ENCODE results near the gene DMPK. TPM values are rescaled to one million over a fixed set of nuclear protein-coding genes. Genes with fewer than 3 reads are reported as not detected.

Gene DMPK
- polyA plus RNA-seq, 3 donors from 2014 or later = 0.34 to 2.7 (median 1.2) TPM

DNA sequence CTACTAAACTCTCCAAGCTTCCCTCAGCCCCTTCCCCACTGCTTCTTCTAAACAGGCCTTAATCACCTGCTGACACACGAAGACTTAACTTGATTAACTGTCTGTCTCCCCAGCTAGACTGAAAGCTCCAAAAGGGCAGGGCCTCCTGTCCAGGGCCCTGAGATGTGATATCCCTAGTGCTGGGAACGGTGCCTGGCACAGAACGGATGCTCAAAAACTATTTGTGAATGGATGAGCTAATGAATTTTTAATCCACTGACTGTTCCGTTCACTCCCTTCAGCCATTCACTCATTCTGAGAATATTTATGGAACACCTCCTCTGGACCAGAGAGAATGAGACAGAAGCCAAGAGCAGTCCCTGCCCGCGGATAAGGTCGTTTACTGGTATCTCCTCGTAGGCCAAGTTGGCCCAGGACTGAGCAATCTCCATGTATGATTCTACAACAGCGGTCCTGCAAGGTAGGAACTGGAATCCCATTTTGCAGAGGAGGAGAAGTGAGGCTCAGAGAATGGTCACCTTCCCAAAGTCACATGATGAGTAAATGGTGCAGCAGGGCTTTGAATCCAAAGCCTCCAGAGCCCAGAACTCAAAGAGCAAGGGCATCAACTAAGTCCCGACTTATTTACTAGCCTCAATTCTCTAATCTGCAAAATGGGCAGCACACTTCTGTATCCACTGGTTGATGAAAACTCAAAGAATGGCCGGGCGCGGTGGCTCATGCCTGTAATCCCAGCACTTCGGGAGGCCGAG is 6.9 kb upstream of the DMPK start:
- peaks cover 32 to 36% of the 10 kb centered on the region in 2 donors for H3K4me1 Mint-ChIP-seq
- peaks cover 19 to 25% (median 25%) of the 10 kb centered on the region in 3 donors for H3K27me3 Mint-ChIP-seq (ENCODE audit: low read depth in 3 of 3)
- no peak overlapping the region for H3K4me3 Mint-ChIP-seq

DNA sequence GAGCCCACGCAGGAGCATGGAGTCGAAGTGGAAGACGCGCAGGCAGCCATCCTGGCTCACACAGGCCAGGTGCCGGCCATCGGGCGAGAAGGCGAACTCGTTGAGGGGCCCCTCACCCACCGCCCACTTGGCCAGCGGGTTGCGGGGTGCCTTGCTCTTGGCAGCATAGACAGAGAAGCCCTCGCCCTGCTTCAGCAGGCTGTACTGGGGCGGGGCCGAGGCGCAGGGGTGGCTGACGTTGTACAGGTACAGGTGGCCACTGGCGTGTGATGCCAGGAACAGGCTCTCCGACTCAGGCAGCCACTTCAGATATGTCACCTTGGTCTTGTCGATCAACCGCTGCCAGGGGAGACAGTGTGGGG is 4.2 kb upstream of the DMPK start:
- no peak for DNase-seq
- H3K27me3 Mint-ChIP-seq (ENCODE audit: low read depth in 3 of 3) = peaks cover 2 to 12% (median 5%) of the 10 kb centered on the region in 3 donors
- no peak overlapping the region for H3K4me3 Mint-ChIP-seq
- H3K36me3 Mint-ChIP-seq = peaks cover 13 to 38% (median 16%) of the 10 kb centered on the region in 3 donors
- H3K4me1 Mint-ChIP-seq = peaks cover 11 to 18% of the 10 kb centered on the region in 2 donors
- no peaks in the 10 kb centered on the region for H3K9me3 Mint-ChIP-seq
- H3K27ac Mint-ChIP-seq = no peak overlapping the region

More for the DNA sequence above, 6.9 kb upstream of the DMPK start:
- no peak overlapping the region for H3K27ac Mint-ChIP-seq
- peaks cover 13 to 38% (median 21%) of the 10 kb centered on the region in 3 donors for H3K36me3 Mint-ChIP-seq
- no peaks in the 10 kb centered on the region for H3K9me3 Mint-ChIP-seq
- DNase-seq = no peak

DNA sequence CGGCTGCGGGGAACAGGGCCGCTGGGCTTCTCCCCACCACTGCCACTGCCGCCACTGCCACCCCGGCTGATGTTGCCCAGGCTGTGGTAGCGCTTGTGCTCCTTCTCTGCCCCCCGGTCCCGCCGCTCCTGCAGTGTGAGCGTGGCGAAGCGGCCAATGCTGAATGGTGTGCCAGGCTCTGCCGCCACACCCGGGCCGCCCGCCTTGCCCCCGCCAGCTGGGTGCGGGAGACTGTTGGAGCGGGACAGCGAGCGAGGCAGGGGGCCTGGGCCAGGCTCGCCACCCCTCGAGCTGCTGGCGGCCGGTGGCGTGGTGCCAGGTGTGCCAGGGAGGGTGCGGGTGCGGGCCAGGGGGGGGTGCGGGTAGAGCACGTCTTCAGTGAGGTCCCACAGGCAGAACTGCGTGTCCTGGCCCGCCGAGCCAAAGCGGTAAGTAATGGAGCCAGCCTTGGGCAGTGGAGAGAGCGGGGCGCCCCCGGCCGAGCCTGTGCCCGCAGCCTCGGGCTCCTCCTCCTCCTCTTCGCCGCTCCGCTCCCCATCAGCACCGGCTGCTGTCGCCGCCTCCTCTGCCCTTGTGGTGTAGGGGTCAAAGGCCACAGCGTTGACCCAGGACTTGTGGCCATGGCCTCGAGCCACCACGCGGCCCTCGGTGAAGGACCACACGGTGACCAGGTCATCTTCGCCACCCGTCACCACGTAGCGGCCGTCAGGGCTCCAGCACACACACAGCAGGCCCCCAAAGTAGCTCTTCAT is 3.7 kb upstream of the DMPK start:
- Mint-ChIP-seq H3K36me3 (peaks cover 13 to 37% (median 16%) of the 10 kb centered on the region in 3 donors), H3K27me3 (ENCODE audit: low read depth in 3 of 3) (peaks cover 2 to 6% (median 2%) of the 10 kb centered on the region in 3 donors), H3K4me3 (no peak overlapping the region), H3K9me3 (no peaks in the 10 kb centered on the region), H3K4me1 (peaks cover 5 to 13% of the 10 kb centered on the region in 2 donors), H3K27ac (no peak overlapping the region)
- DNase-seq = no peak

DNA sequence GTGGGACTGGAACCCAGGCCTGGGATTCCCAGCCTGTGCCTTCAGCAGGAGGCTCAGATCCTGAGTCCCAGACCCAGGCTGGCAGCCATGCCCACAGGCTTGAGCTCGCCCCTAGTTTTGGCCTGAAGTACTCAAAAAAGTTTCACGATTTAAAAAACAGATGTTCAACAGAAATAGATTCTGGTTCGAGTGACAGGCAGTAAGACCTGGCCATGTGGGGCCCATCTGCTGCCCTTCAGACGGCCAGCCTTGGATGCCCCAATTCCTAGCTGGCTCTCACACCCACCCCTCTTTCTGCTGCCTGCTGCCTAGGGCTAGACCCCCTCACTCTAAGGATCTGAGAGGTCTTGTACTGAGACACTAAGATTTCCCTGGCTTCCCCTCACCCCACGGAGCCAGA is 2.8 kb upstream of the DMPK start:
- H3K36me3 Mint-ChIP-seq = peaks cover 13 to 34% (median 16%) of the 10 kb centered on the region in 3 donors
- no peak overlapping the region for H3K27ac Mint-ChIP-seq
- no peaks in the 10 kb centered on the region for H3K9me3 Mint-ChIP-seq
- peaks cover 0 to 9% of the 10 kb centered on the region in 2 donors for H3K4me1 Mint-ChIP-seq
- H3K27me3 Mint-ChIP-seq (ENCODE audit: low read depth in 3 of 3) = peaks cover 2 to 5% (median 2%) of the 10 kb centered on the region in 3 donors
- no peak for DNase-seq
- no peak overlapping the region for H3K4me3 Mint-ChIP-seq

DNA sequence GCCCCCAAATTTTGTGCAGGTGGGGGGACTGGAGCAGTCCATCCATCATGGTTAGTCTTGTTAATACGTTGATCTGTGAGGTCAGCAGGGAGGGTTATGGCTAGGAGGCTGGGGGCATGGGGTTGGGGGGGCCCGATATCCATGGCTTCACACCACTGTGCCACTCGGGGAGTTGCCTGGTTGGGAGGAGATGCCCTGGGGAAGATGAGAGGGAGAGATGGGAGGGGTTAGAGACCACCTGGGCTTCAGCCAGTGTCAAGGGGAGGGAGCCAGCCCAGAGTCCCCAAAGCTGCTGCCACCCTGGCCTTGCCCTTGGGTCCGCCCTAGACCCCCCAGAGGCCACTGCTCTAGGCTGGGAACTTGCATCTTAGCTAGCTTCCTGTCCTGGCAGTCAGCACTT is 1.8 kb upstream of the DMPK start:
- no peak overlapping the region for H3K27ac Mint-ChIP-seq
- peaks cover 8 to 14% of the 10 kb centered on the region in 2 donors for H3K4me1 Mint-ChIP-seq
- H3K4me3 Mint-ChIP-seq = no peak overlapping the region
- H3K36me3 Mint-ChIP-seq = peaks cover 11 to 30% (median 13%) of the 10 kb centered on the region in 3 donors
- peaks cover 2 to 10% (median 6%) of the 10 kb centered on the region in 3 donors for H3K27me3 Mint-ChIP-seq (ENCODE audit: low read depth in 3 of 3)
- H3K9me3 Mint-ChIP-seq = no peaks in the 10 kb centered on the region
- no peak for DNase-seq

DNA sequence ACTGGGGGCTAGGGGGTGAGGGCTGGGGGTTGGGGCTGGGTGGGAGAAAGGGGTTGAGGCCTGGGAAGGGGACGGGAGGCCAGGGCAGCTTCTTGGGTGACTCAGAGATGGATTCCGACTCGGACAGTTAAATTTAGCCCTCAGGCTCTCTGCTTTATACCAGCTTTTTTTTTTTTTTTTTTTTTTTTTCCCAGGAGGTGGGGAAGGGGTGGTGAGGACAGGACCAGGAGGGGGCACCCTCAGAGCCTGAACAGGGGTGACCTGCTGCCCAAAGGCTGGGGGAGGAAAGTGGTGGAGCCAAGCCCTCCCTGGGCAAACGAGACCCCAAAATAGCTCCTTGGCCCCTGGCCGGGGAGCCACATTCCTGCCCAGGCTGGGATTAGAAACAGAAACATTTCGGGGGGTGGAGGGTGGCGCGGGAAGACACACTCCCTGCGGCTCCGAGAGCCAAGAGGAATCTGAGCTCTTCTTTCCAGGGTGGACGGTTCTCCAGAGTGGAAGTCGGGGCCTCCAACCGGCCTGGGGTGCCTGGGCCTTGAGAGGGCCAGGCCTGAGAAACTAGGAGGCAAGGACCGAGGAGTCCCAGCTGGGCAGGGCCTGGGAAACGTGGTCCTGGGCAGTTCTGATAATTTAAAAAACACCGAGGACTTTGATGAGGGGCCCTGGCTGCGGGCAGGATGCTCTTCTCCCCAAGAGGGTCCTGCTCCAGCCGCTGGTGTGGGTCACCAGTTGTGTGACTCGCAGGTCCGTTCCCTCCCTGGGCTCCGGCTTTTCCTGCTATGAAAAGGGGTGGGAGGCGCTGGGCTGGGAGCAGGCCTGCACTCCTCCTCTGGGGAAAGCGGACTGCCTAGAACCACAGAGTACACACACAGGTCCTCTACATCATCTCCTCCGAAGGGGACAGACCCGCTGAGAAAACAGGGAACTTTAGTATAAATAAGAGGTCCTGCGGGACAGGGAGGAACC is 813 bp upstream of the DMPK start:
- Mint-ChIP-seq H3K27ac (no peak overlapping the region), H3K4me1 (peaks cover 17 to 21% of the 10 kb centered on the region in 2 donors), H3K4me3 (no peak overlapping the region), H3K27me3 (ENCODE audit: low read depth in 3 of 3) (peaks cover 6 to 13% (median 8%) of the 10 kb centered on the region in 3 donors), H3K36me3 (peaks cover 2 to 23% (median 5%) of the 10 kb centered on the region in 3 donors), H3K9me3 (no peaks in the 10 kb centered on the region)
- DNase-seq = no peak

DNA sequence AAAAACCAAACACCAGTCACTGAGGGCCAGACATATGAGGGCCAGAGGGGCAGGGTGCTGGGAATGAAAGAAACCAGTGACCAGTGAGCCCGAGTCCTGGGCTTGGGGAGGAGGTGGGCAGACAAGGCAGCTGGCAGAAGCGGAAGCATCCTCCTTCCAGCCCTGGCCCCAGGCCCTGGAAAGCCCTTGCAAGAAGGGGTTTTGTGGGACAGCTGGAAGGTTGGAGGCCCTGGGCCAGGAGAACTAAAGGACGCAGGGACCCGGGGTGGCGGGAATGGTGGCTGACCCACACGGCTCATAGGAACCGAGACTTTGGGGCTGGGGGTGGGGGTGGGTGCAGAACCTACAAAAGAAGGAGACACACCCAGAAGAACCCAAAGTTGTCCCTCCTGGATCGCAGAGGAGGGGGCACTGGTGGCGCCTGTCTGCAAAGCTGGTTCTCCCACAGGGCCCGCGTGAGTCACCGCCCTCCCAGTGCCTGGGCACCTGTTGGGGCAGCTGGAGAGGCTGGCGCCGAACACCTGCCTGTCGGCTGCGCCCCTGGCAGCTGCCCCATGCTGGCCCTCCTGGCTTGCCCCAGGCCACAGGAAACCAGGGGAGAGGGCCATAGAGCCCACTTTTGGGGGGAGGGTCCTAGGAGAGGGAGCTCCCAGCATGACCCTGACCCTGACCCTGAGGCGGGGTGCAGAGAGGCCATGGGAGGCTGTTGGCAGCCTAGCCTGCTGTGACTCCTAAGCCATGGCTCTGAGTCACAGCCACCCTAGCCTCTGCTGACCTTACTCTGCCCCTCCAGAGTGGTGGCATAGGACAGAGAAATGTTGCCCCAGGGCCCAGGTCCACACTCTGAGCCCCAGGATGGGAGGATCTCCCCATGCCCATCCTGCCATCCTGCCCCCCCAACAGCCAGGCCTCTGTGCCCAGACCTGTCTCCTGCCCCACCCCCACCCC is 802 bp downstream of the DMPK start:
- Mint-ChIP-seq H3K27ac (peak overlapping the region in 1 of 6 donors; percentile 36), H3K36me3 (peaks cover 0 to 11% (median 8%) of the 10 kb centered on the region in 3 donors), H3K27me3 (ENCODE audit: low read depth in 3 of 3) (peaks cover 6 to 11% (median 6%) of the 10 kb centered on the region in 3 donors), H3K9me3 (no peaks in the 10 kb centered on the region), H3K4me3 (no peak overlapping the region), H3K4me1 (peaks cover 17 to 21% of the 10 kb centered on the region in 2 donors)
- no peak for DNase-seq

DNA sequence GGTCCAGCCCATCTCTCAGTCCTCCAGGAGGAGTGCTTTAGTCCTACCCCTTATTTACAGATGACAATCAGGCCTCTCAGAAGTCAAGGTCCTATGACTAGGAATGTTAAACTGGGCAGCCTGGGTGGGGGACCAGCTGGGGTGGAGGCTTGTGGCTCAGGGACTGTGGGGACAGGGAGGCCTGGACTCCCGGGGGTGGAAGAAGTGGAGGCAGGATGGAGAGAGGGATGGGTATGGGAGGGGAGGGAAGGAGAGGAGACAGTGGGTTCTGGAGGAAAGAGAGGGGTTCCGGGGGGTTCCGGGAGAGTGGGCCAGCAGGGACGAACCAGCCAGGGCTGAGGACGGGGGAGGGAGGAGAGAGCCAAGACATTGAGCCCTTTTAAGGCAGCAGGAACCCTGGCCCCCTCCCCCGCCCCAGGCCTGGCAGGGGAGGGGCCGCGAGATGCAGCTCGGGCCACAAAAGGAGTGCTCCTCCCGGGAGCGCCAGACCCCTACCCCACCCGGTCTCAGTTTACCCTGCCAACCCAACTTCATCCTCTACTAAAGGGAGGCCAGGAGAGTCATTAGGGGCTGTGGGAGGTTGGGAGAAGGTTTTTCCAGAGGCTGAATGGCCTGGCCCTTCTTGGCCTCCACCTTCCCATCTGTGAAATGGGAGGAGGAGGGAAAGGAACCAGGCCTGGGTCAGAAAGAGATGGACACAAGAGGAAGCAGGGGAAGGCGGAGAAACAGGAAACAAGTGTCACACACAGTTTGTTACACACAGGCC is 1.7 kb downstream of the DMPK start:
- H3K27ac Mint-ChIP-seq = peak overlapping the region in 1 of 6 donors; percentile 36
- no peak overlapping the region for H3K4me3 Mint-ChIP-seq
- H3K27me3 Mint-ChIP-seq (ENCODE audit: low read depth in 3 of 3) = peaks cover 6 to 11% (median 6%) of the 10 kb centered on the region in 3 donors
- H3K9me3 Mint-ChIP-seq = no peaks in the 10 kb centered on the region
- DNase-seq = no peak
- peaks cover 17 to 21% of the 10 kb centered on the region in 2 donors for H3K4me1 Mint-ChIP-seq
- H3K36me3 Mint-ChIP-seq = peaks cover 0 to 8% (median 7%) of the 10 kb centered on the region in 3 donors

DNA sequence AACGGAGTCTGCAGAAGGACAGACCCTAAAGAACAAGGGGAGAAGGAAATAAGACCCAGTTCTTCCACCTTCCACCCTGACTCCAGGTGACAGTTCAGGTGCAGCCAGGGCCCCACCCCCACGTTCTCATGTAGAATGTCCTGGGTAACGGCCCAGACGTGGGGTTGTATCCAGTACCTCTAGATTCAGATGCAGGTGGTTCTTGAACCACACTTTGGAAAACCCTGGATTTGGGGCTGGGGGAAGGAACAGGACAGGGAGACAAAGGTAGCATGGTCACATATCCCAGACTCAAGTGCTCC is 2.2 kb downstream of the DMPK start:
- peak overlapping the region in 1 of 5 donors; percentile 88 for H3K4me3 Mint-ChIP-seq
- H3K36me3 Mint-ChIP-seq = peaks cover 0 to 8% (median 7%) of the 10 kb centered on the region in 3 donors
- H3K27ac Mint-ChIP-seq = peak overlapping the region in 1 of 6 donors; percentile 46
- peaks cover 6 to 11% (median 6%) of the 10 kb centered on the region in 3 donors for H3K27me3 Mint-ChIP-seq (ENCODE audit: low read depth in 3 of 3)
- peaks cover 17 to 21% of the 10 kb centered on the region in 2 donors for H3K4me1 Mint-ChIP-seq
- DNase-seq = no peak
- no peaks in the 10 kb centered on the region for H3K9me3 Mint-ChIP-seq

DNA sequence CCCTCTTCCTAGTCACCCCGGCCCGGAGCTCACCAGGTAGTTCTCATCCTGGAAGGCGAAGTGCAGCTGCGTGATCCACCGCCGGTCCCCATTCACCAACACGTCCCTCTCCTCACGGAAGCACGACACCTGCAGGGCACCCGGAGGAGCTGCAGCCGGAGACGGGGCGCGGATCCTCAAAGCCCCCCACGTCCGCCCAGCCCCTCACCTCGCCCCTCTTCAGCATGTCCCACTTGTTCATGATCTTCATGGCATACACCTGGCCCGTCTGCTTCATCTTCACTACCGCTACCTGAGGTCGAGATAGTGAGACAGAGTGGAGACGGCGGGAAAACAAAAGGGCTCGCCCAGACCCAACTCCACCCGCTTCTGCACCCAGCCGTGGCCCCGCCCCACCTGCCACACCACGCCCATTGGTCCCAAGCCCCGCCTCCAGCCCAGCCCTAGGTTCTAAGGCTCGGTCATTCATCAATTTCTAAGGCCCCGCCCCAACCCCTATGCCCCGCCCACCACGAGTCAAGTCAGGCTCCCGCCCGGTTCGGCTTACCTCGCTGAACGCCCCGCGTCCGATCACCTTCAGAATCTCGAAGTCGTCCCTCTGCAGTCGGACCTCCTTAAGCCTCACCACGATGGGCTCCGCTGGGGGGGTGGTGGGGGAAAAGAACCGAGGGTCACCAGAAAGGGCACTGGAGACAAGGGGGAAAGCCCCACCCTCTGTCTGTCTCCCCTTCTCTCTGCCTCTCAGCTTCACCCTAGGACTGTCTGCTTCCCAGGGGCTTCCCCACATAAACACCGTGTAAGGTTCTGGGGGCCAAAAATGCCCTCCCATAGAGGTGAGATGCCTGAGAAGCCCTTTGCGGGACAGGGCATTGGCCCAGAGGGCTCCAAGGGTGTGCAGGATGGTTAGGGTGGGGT is 2.8 kb downstream of the DMPK start:
- Mint-ChIP-seq H3K4me1 (peaks cover 17 to 21% of the 10 kb centered on the region in 2 donors), H3K36me3 (peaks cover 0 to 8% (median 7%) of the 10 kb centered on the region in 3 donors), H3K27ac (peak overlapping the region in 3 of 6 donors; percentile 3 to 83 (median 10)), H3K4me3 (peak overlapping the region; percentile 68 to 88 (median 84)), H3K9me3 (no peaks in the 10 kb centered on the region), H3K27me3 (ENCODE audit: low read depth in 3 of 3) (peaks cover 6 to 11% (median 6%) of the 10 kb centered on the region in 3 donors)
- peak; percentile 74 to 83 (median 77) for DNase-seq

DNA sequence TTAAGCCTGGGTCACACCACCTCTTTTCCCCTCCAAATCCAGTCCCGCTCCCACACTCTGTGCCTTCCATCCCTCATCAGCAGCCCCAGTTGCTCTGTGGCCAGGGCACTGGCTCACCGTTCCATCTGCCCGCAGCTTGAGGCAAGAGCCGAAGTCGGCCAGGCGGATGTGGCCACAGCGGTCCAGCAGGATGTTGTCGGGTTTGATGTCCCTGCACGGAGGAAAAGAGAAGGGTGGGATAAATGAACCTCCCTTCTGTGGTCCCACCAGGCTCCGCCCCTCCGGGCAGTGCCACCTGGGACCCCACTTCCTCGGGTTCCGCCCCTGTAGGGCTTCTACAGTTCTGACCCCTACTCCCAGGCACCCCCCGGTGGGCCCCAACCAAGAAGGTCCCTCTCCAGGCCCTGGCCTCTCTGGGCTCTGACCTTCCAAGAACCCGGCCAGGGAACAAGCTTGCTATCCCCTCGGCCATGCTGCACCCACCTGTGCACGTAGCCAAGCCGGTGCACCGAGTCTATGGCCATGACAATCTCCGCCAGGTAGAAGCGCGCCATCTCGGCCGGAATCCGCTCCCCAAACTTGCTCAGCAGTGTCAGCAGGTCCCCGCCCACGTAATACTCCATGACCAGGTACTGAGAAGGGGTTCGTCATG is 4.2 kb downstream of the DMPK start:
- H3K36me3 Mint-ChIP-seq = peaks cover 0 to 8% (median 7%) of the 10 kb centered on the region in 3 donors
- peaks cover 17 to 21% of the 10 kb centered on the region in 2 donors for H3K4me1 Mint-ChIP-seq
- H3K4me3 Mint-ChIP-seq = peak overlapping the region in 2 of 5 donors; percentile 82 to 88
- peaks cover 6 to 11% (median 6%) of the 10 kb centered on the region in 3 donors for H3K27me3 Mint-ChIP-seq (ENCODE audit: low read depth in 3 of 3)
- no peak for DNase-seq
- H3K9me3 Mint-ChIP-seq = no peaks in the 10 kb centered on the region
- H3K27ac Mint-ChIP-seq = no peak overlapping the region

Data from immature natural killer cell (primary cell).